Esophagus squamous epithelium (tissue), 5 donors: Measurements from ENCODE around the gene TCERG1. TPM values are rescaled to one million over a fixed set of nuclear protein-coding genes. Genes with fewer than 3 reads are reported as not detected.

Experiments used
- DNase-seq: peaks from one replicate; lab custom pipeline; 2025; lab: John Stamatoyannopoulos, UW
- H3K27ac ChIP-seq, 4 donors: fragments of 200-600 bp; sonication (generic); one replicate each; pipeline ENCODE4 v1.5.1; 2016 to 2019; ENCODE audit warnings: mild to moderate bottlenecking in 1 of 4
- H3K27me3 ChIP-seq, 4 donors: fragments of 200-600 bp; sonication (generic); 1 replicate in 3 of 4; 2 replicates in 1 of 4; pipeline versions ENCODE4 v1.5.1 to v1.6.0; 2017 to 2021; ENCODE audit warnings: antibody characterized with exemption in 1 of 4
- H3K36me3 ChIP-seq, 3 donors: fragments of 200-600 bp; sonication (generic); one replicate each; pipeline ENCODE4 v1.5.1; 2016 to 2019
- H3K4me1 ChIP-seq, 3 donors: fragments of 200-600 bp; sonication (generic); one replicate each; pipeline ENCODE4 v1.5.1; 2017 to 2019
- H3K4me3 ChIP-seq, 4 donors: fragments of 200-600 bp; sonication (generic); 1 replicate in 3 of 4; 2 replicates in 1 of 4; pipeline ENCODE4 v1.5.1; 2016 to 2019; ENCODE audit warnings: mild to moderate bottlenecking in 2 of 4, moderate library complexity in 1 of 4
- H3K9me3 ChIP-seq, 3 donors: fragments of 200-600 bp; sonication (generic); one replicate each; pipeline ENCODE4 v1.5.1; 2016 to 2019
- CTCF ChIP-seq, 6 experiments: fragments of 450-650 bp in 4 of 6; fragments of 200-600 bp in 2 of 6; sonication (generic) in 2 of 6; IDR thresholded peaks; one replicate each; pipeline ENCODE4 v1.5.1; 2016 to 2019; ENCODE audit warnings: antibody characterized with exemption in 6 of 6, mild to moderate bottlenecking in 4 of 6, moderate library complexity in 4 of 6
- POLR2A ChIP-seq, 4 donors: fragments of 450-650 bp; IDR thresholded peaks; one replicate each; pipeline ENCODE4 v1.6.1; 2017; ENCODE audit warnings: antibody characterized with exemption in 4 of 4, mild to moderate bottlenecking in 4 of 4, moderate library complexity in 3 of 4
- WGBS, 2 donors: methylation state at CpG; one replicate each; pipeline ENCODE4 v1.1.5; 2018; 5-methylcytosine and 5-hydroxymethylcytosine counted together
- intact Hi-C: fragments of 100-400 bp; cut with DNase I; formaldehyde crosslinking; loops from one replicate; pipeline ENCODE4 v1.15.0; 2022
- total RNA-seq, 4 donors: library from RNA; depleted of rRNA; stranded (reverse); fragments of >200 nt; gene quantifications; one replicate each; pipeline ENCODE4 v1.1.0, GENCODE V29; 2016
- donor health status: DM: yes; HTN: yes; CAD: no.

The TCERG1 gene
- total RNA-seq, 4 donors from 2014 or later, result 43.4 to 92.7 (median 68.9) TPM

DNA sequence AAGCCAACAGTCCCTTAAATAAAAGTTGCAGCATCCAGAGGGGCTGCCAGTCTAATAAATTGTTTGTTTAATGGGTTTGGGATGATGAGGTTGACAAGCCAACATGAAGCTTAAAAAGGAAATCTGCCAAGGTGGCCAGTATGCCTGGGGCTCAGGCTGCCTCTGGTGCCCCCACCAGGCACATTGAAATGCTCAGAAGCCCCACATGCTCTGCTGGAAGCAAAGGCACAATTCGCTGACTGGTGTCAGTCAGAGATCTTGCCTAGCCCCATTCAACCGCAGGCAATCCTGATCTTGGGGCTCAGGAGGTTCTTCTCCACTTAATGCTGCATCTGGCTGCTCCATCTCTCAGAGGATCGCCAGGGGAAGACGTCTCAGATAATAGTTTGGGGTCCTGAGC is 44.2 kb upstream of the TCERG1 start:
- no peak for TF ChIP-seq CTCF (IDR thresholded peaks at IDR 0.05)
- no peak for TF ChIP-seq POLR2A (IDR thresholded peaks at IDR 0.05)
- Histone ChIP-seq H3K9me3 (no peaks in the 10 kb centered on the region), H3K36me3 (no peaks in the 10 kb centered on the region), H3K27me3 (peaks cover 0 to 30% (median 0%) of the 10 kb centered on the region in 4 donors), H3K4me3 (no peak overlapping the region), H3K27ac (no peak overlapping the region), H3K4me1 (no peaks in the 10 kb centered on the region)
- intact Hi-C loops, result no loop called here
- WGBS, 2 donors, result 59 to 67% methylated on average over 2 to 4 of the region's 4 CpGs
- no peak for DNase-seq

GRCh38 chr5:146409054-146409671 is 38.0 kb upstream of the TCERG1 start:
- H3K4me3 ChIP-seq, result no peak overlapping the region
- H3K36me3 ChIP-seq, result no peaks in the 10 kb centered on the region
- TF ChIP-seq POLR2A (IDR thresholded peaks at IDR 0.05) (no peak), CTCF (IDR thresholded peaks at IDR 0.05) (no peak)
- no peaks in the 10 kb centered on the region for H3K9me3 ChIP-seq
- H3K4me1 ChIP-seq, result peaks cover 0 to 4% (median 0%) of the 10 kb centered on the region in 3 donors
- no peaks in the 10 kb centered on the region for H3K27me3 ChIP-seq
- 17 to 22% methylated on average over 10 to 11 of the region's 11 CpGs for WGBS, 2 donors
- intact Hi-C loops, result no loop called here
- no peak overlapping the region for H3K27ac ChIP-seq
- DNase-seq, result no peak

GRCh38 chr5:146410272-146410671 is 36.9 kb upstream of the TCERG1 start:
- Histone ChIP-seq H3K9me3 (no peaks in the 10 kb centered on the region), H3K4me3 (no peak overlapping the region), H3K27ac (no peak overlapping the region), H3K27me3 (no peaks in the 10 kb centered on the region), H3K36me3 (no peaks in the 10 kb centered on the region), H3K4me1 (peaks cover 0 to 4% (median 0%) of the 10 kb centered on the region in 3 donors)
- 81 to 85% methylated on average over 2 of the region's 2 CpGs for WGBS, 2 donors
- intact Hi-C loops, result no loop called here
- TF ChIP-seq CTCF (IDR thresholded peaks at IDR 0.05) (no peak), POLR2A (IDR thresholded peaks at IDR 0.05) (no peak)
- DNase-seq, result no peak

DNA sequence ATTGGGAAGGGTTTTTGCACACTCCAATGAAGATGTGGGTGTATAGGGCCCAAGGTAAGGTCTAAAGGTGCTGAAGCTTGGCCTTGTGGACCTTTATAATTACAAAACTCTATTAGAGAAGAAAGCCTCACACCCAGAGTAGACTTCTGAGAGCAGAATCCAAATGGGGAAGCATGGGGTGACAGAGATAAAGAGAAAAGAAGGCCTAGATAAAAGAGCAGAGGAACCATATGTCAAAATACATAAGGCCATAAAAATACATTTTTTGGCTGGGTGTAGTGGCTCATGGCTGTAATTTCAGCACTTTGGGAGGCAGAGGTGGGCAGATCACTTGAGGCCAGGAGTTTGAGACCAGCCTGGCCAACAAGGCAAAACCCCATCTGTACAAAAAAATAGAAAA is 27.4 kb upstream of the TCERG1 start:
- intact Hi-C loops, result no loop called here
- Histone ChIP-seq H3K4me3 (no peak overlapping the region), H3K27ac (no peak overlapping the region), H3K36me3 (no peaks in the 10 kb centered on the region), H3K4me1 (no peaks in the 10 kb centered on the region), H3K9me3 (no peaks in the 10 kb centered on the region), H3K27me3 (peaks cover 0 to 11% (median 0%) of the 10 kb centered on the region in 4 donors)
- TF ChIP-seq POLR2A (IDR thresholded peaks at IDR 0.05), result no peak
- no peak for TF ChIP-seq CTCF (IDR thresholded peaks at IDR 0.05)
- DNase-seq, result no peak

DNA sequence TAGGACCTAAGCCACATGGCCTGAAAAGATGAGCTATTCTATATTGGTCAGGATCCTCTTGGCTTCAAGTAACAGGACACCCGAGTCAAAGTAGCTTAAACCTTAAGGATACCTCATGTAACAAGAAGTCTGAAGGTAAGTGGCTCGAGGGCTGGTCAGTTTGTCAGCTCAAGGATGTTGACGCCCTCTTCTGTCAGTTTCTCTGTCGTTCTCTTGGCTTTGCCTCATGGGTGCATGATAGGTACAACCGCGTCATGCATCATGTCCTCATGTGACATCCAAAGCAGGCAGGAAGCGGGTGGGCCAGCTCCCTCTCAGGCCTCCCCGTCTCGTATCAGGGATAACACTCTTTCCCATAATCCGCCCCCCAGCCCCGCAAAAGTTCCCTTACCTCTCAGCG is 22.1 kb upstream of the TCERG1 start:
- intact Hi-C loops, result loop anchor here (5.0 kb wide), 1 partner anchor 133 kb away; no protein-coding TSS in a partner anchor
- Histone ChIP-seq H3K4me3 (no peak overlapping the region), H3K27ac (no peak overlapping the region), H3K4me1 (peaks cover 0 to 6% (median 4%) of the 10 kb centered on the region in 3 donors), H3K27me3 (peaks cover 0 to 22% (median 0%) of the 10 kb centered on the region in 4 donors), H3K9me3 (no peaks in the 10 kb centered on the region), H3K36me3 (no peaks in the 10 kb centered on the region)
- TF ChIP-seq POLR2A (IDR thresholded peaks at IDR 0.05), result no peak
- no peak for TF ChIP-seq CTCF (IDR thresholded peaks at IDR 0.05)
- WGBS, 2 donors, result 72 to 73% methylated on average over 10 to 12 of the region's 12 CpGs
- no peak for DNase-seq
